Activated T-helper 17 cell treated with anti-CD3 and anti-CD28 coated beads, Interleukin-2, amount 50 U/mL, for 72 hours (primary cell): ENCODE measurements around the gene SUPT16H. TPM values are rescaled to one million over a fixed set of nuclear protein-coding genes. Genes with fewer than 3 reads are reported as not detected.
"Not testable (repeated sequence)": the region's sequence is repeated elsewhere in the genome, so short reads cannot be mapped to it uniquely, and the experiment has no call there.

Experiments
- ATAC-seq: fragments of 150-1000 bp; cut with Tn5 transposase; replicated peaks from 2 replicates; pipeline ENCODE4 v1.10.0; 2021; ENCODE audit warnings: mild to moderate bottlenecking, moderate library complexity
- H3K27ac Mint-ChIP-seq: one replicate; pipeline ENCODE4 v1.8.0; 2022; ENCODE audit warnings: mixed read lengths
- H3K27me3 Mint-ChIP-seq: one replicate; pipeline ENCODE4 v1.8.0; 2022; ENCODE audit warnings: mixed read lengths
- H3K36me3 Mint-ChIP-seq: one replicate; pipeline ENCODE4 v1.8.0; 2022; ENCODE audit warnings: low read depth, mild to moderate bottlenecking, mixed read lengths
- H3K4me1 Mint-ChIP-seq: one replicate; pipeline ENCODE4 v1.8.0; 2022; ENCODE audit warnings: mixed read lengths
- H3K4me3 Mint-ChIP-seq: one replicate; pipeline ENCODE4 v1.8.0; 2022; ENCODE audit warnings: mild to moderate bottlenecking, mixed read lengths
- H3K9me3 Mint-ChIP-seq: one replicate; pipeline ENCODE4 v1.8.0; 2022; ENCODE audit warnings: mixed read lengths
- total RNA-seq, 2 donors: library from RNA; stranded (reverse); gene quantifications; one replicate each; pipeline ENCODE4 v1.2.3, GENCODE V29; 2022

The SUPT16H gene
- total RNA-seq, 2 donors from 2014 or later, result 120 to 176 TPM

- Mint-ChIP-seq H3K4me3 (peak overlapping the region; percentile 97), H3K27me3 (no peaks in the 10 kb centered on the region), H3K4me1 (peaks cover 12% of the 10 kb centered on the region), H3K36me3 (peaks cover 94% of the 10 kb centered on the region), H3K9me3 (no peaks in the 10 kb centered on the region), H3K27ac (peak overlapping the region; percentile 98)
- peak; percentile 55 for ATAC-seq
These were observed 652 bp downstream of the SUPT16H start for GRCh38 chr14:21382886-21383847.

DNA sequence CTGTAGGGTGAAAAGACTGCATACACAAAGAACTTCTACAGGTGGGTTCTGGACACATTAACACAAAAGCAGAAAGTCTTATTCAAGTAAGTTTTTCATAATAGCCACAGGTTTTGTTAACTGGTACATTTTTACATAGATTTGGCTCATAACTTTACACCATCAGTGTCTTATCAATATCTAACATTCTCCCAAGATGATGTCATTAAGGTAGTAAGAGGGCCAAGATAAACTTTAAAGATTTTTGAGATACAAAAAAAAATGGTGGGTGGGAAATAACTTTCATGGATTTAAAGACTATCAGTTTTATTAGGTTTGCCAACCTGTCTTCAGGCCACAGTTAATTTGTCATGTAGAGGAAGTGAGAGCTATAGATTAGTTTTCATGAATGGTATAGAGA is 1.7 kb downstream of the SUPT16H start:
- H3K27ac Mint-ChIP-seq, result peak overlapping the region; percentile 89
- peak overlapping the region; percentile 97 for H3K4me3 Mint-ChIP-seq
- H3K4me1 Mint-ChIP-seq, result peaks cover 12% of the 10 kb centered on the region
- H3K27me3 Mint-ChIP-seq, result no peaks in the 10 kb centered on the region
- ATAC-seq, result no peak
- H3K36me3 Mint-ChIP-seq, result peaks cover 94% of the 10 kb centered on the region
- H3K9me3 Mint-ChIP-seq, result no peaks in the 10 kb centered on the region

GRCh38 chr14:21379338-21379737 is 4.5 kb downstream of the SUPT16H start:
- ATAC-seq, result no peak
- H3K27me3 Mint-ChIP-seq, result no peaks in the 10 kb centered on the region

DNA sequence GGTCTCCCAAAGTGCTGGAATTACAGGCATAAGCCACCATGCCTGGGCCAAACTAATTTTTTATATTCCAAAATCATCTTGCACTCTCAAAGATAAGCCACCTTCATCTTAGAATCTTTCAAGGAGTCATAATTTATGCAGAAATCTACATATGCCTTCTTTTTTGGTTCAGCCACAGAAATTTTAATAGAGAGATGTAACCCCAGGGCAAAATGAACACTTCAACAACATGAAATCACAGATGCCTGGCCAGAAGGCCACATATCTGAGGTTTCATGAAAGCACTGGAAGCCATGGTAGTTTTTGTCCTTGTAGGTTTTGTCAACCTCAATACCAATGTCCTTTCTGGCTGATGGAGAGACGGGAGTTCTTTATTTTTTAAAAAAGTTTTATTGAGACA is 9.8 kb downstream of the SUPT16H start:
- H3K36me3 Mint-ChIP-seq, result peaks cover 100% of the 10 kb centered on the region
- peaks cover 4% of the 10 kb centered on the region for H3K4me1 Mint-ChIP-seq
- H3K27ac Mint-ChIP-seq, result no peak overlapping the region
- no peak for ATAC-seq
- H3K4me3 Mint-ChIP-seq, result no peak overlapping the region
- H3K27me3 Mint-ChIP-seq, result no peaks in the 10 kb centered on the region
- H3K9me3 Mint-ChIP-seq, result no peaks in the 10 kb centered on the region

More at GRCh38 chr14:21379338-21379737, 4.5 kb downstream of the SUPT16H start:
- H3K4me3 Mint-ChIP-seq, result no peak overlapping the region
- no peaks in the 10 kb centered on the region for H3K9me3 Mint-ChIP-seq
- peaks cover 94% of the 10 kb centered on the region for H3K36me3 Mint-ChIP-seq
- no peak overlapping the region for H3K27ac Mint-ChIP-seq
- peaks cover 11% of the 10 kb centered on the region for H3K4me1 Mint-ChIP-seq

GRCh38 chr14:21372814-21373213 is 11.0 kb downstream of the SUPT16H start:
- H3K27me3 Mint-ChIP-seq, ATAC-seq, H3K9me3 Mint-ChIP-seq, H3K27ac Mint-ChIP-seq, H3K4me3 Mint-ChIP-seq, H3K4me1 Mint-ChIP-seq: not testable (repeated sequence)
- peaks cover 100% of the 10 kb centered on the region for H3K36me3 Mint-ChIP-seq

DNA sequence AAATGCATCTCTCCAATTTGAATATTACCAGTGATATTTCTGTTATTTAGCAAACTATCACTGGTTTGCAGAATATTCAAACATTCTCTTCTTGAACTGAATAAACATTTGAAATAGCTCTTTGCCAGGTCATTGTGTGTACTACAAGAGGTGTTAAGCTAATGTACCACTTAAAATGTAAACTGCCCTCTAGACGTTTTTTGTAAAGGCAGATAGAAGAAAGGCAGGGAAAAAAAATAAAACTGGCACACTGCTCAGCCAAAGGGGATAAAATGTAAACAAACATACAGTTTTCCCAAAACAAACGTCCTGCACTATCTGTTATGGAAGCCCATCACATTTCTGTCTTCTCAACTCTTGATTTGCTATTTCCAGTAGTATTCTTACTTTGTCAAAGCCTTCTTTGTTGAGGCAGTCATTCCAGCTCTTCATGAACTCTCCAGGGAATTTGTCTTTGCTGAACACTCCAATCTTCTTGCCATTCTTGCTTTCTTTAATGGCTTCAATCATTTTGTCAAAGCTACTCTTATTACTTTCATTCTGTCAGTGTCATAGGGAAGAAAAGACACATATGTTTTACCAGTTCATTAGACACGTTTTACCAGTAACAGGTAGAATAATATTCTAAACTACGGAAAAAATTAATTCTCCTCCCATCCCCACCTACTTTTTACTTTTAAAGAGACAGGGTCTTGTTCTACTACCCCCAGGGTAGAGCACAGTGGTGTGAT is 13.7 kb downstream of the SUPT16H start:
- H3K4me1 Mint-ChIP-seq, result no peaks in the 10 kb centered on the region
- peaks cover 100% of the 10 kb centered on the region for H3K36me3 Mint-ChIP-seq
- ATAC-seq, result no peak
- no peak overlapping the region for H3K27ac Mint-ChIP-seq
- no peak overlapping the region for H3K4me3 Mint-ChIP-seq
- no peaks in the 10 kb centered on the region for H3K27me3 Mint-ChIP-seq
- H3K9me3 Mint-ChIP-seq, result no peaks in the 10 kb centered on the region

- Mint-ChIP-seq H3K27me3 (no peaks in the 10 kb centered on the region), H3K27ac (no peak overlapping the region), H3K36me3 (peaks cover 100% of the 10 kb centered on the region), H3K4me1 (no peaks in the 10 kb centered on the region), H3K9me3 (no peaks in the 10 kb centered on the region), H3K4me3 (no peak overlapping the region)
- ATAC-seq, result no peak
These were observed 16.2 kb downstream of the SUPT16H start for GRCh38 chr14:21367582-21368144.

DNA sequence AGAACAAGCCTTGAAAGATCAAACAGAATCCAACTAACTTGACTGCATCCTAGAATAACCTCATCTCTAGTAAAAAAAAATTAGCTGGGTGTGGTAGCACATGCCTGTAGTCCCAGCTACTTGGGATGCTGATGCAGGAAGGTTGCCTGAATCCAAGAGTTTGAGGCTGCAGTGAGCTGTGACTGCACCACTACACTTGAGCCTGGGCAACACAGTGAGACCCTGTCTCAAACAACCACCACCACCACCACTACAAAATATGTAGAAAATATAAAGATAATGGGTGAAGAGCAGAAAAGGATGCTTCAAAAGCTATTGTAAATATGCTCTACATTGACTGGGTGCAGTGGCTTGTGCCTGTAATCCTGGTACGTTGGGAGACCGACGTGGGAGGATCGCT is 27.3 kb downstream of the SUPT16H start:
- Mint-ChIP-seq H3K27ac (no peak overlapping the region), H3K4me1 (peaks cover 5% of the 10 kb centered on the region), H3K9me3 (no peaks in the 10 kb centered on the region), H3K27me3 (no peaks in the 10 kb centered on the region), H3K4me3 (no peak overlapping the region), H3K36me3 (peaks cover 100% of the 10 kb centered on the region)
- no peak for ATAC-seq

- Mint-ChIP-seq H3K4me3 (no peak overlapping the region), H3K9me3 (no peaks in the 10 kb centered on the region), H3K27ac (peak overlapping the region; percentile 20), H3K4me1 (peaks cover 5% of the 10 kb centered on the region), H3K36me3 (peaks cover 72% of the 10 kb centered on the region), H3K27me3 (no peaks in the 10 kb centered on the region)
- ATAC-seq, result no peak
These were observed 31.2 kb downstream of the SUPT16H start for GRCh38 chr14:21352587-21352986.

DNA sequence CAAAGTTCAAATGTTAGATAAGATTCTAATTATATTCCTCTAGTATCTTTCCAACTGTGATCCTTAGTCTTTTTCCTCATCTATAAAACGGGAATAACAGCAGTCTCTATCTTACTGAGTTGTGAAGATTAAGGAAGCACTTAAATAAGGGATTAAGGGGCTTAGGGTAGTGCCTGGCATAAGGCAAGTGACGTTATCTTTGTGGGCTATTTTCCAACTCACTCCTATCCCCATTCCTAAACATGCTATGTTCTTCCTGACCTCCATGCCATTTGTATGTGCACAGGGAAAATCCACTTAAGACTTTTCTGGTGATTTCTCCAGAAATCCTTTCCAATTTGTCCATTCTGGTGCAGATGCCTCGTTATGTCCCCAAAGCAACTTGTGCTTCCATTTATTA is 33.3 kb downstream of the SUPT16H start:
- no peaks in the 10 kb centered on the region for H3K4me1 Mint-ChIP-seq
- no peak overlapping the region for H3K4me3 Mint-ChIP-seq
- H3K27me3 Mint-ChIP-seq, result no peaks in the 10 kb centered on the region
- ATAC-seq, result no peak
- H3K36me3 Mint-ChIP-seq, result peaks cover 52% of the 10 kb centered on the region
- H3K9me3 Mint-ChIP-seq, result no peaks in the 10 kb centered on the region
- no peak overlapping the region for H3K27ac Mint-ChIP-seq

DNA sequence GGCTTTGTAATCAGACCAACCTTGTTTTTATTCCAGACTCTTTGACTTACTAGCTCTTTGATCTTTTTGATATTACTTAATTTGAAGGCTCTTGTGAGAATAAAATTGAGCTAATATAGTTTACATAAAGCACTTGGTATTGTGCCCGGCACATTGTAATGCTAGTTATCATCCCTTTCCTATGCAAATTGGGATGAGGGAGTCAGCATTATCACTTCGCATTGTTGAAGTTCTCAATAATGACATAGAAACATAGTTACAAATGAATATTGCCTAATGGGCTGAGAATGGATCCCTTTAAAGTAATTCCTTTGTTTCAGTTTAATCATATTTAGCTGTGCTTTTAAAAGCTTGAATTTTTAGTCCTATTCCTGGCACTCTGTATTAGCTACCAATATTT is 36.6 kb downstream of the SUPT16H start:
- H3K27me3 Mint-ChIP-seq, result no peaks in the 10 kb centered on the region
- no peak overlapping the region for H3K4me3 Mint-ChIP-seq
- no peak overlapping the region for H3K27ac Mint-ChIP-seq
- no peak for ATAC-seq
- peaks cover 19% of the 10 kb centered on the region for H3K36me3 Mint-ChIP-seq
- peaks cover 4% of the 10 kb centered on the region for H3K4me1 Mint-ChIP-seq
- no peaks in the 10 kb centered on the region for H3K9me3 Mint-ChIP-seq

- ATAC-seq, result no peak
- H3K27me3 Mint-ChIP-seq, result no peaks in the 10 kb centered on the region
- no peaks in the 10 kb centered on the region for H3K9me3 Mint-ChIP-seq
- H3K4me1 Mint-ChIP-seq, result peaks cover 4% of the 10 kb centered on the region
- no peak overlapping the region for H3K27ac Mint-ChIP-seq
- H3K4me3 Mint-ChIP-seq, result no peak overlapping the region
- H3K36me3 Mint-ChIP-seq, result peaks cover 13% of the 10 kb centered on the region
These were observed 37.2 kb downstream of the SUPT16H start for GRCh38 chr14:21346532-21347135.

GRCh38 chr14:21343035-21343794 is 40.6 kb downstream of the SUPT16H start:
- Mint-ChIP-seq H3K36me3 (no peaks in the 10 kb centered on the region), H3K4me3 (no peak overlapping the region), H3K4me1 (peaks cover 4% of the 10 kb centered on the region), H3K9me3 (no peaks in the 10 kb centered on the region), H3K27ac (no peak overlapping the region), H3K27me3 (no peaks in the 10 kb centered on the region)
- ATAC-seq, result no peak
